NT2/D1 (cell line): ENCODE data around the gene MFAP5.

Experiments used
- SUZ12 ChIP-seq: IDR thresholded peaks from 2 replicates; pipeline ENCODE4 v1.6.1; 2011; ENCODE audit not compliant: insufficient read length, insufficient read depth; ENCODE audit errors: extremely low read depth
- YY1 ChIP-seq: IDR thresholded peaks from 2 replicates; pipeline ENCODE4 v1.6.1; 2011; ENCODE audit not compliant: insufficient read length, insufficient read depth

DNA sequence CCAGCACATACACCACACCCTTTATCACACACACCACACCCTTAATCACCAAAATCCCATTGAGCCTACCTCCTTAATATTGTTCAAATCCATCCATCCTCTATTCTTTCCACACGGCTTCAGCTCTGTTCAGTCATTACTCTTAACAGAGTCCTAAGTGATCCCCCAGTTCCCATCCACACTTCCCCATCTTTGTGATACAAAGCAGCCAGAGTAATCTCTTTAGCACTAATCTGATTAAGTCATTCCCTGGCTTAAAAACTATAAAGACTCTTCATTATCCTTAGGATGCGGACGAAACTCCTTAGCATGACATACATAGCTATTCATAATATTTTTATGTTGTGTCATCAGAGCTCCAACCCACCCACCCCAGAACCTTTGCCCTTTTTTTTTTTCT is 14.7 kb upstream of the MFAP5 start:
- TF ChIP-seq YY1 (no peak), SUZ12 (no peak)
